HepG2 (cell line): ENCODE data around the gene ATAD1. TPM values are rescaled to one million over a fixed set of nuclear protein-coding genes. Genes with fewer than 3 reads are reported as not detected.

ENCODE experiments used
- ATAC-seq: fragments of 200-7000 bp; cut with Tn5 transposase; 3 replicates; pipeline ENCODE4 v1.9.1; 2020; ENCODE audit warnings: mild to moderate bottlenecking, moderate library complexity
- BruUV-seq: library from RNA; stranded (reverse); fragments of 400-500 nt; replicated peaks from 2 replicates; lab custom pipeline; 2021; lab: Mats Ljungman, UMichigan
- CTCF ChIA-PET: fragments of 300-600 bp; formaldehyde crosslinking; extraction: SDS; loops from one replicate; lab custom pipeline; 2021; ENCODE audit warnings: low total read pairs, inconsistent platforms, low intra/inter-chr PET ratio; lab: Yijun Ruan, JAX
- POLR2A ChIA-PET: fragments of 350-600 bp; sonication (Branson Sonifier 250); formaldehyde crosslinking; loops from one replicate; lab custom pipeline; 2020; ENCODE audit warnings: antibody characterized with exemption, inconsistent platforms; lab: Yijun Ruan, JAX
- DNase-seq: peaks from one replicate; pipeline ENCODE4 v3.0.0-alpha.2; 2015; ENCODE audit warnings: low spot score
- FAIRE-seq: peaks from 3 replicates; lab custom pipeline; 2011; peaks lifted over from hg19 to GRCh38; lab: Jason Lieb, UNC
- H2AFZ ChIP-seq: one replicate; pipeline ENCODE4 v1.6.1; 2011; ENCODE audit warnings: low read length, inconsistent platforms
- H3K27ac ChIP-seq: fragments of 300-600 bp; 3 replicates; pipeline ENCODE4 v1.8.0; 2011; ENCODE audit warnings: mixed run types, mild to moderate bottlenecking, mixed read lengths, low read length, inconsistent platforms; ENCODE audit not compliant: insufficient read depth; ENCODE audit errors: extremely low read length
- H3K27me3 ChIP-seq, 2 experiments: fragments of 200-600 bp in 1 of 2; 2 replicates in 1 of 2; 3 replicates in 1 of 2; pipeline versions ENCODE4 v1.6.0 to v1.8.0; 2011; ENCODE audit warnings: low read length in 2 of 2, mild to moderate bottlenecking in 2 of 2, moderate library complexity in 2 of 2, inconsistent platforms in 1 of 2; ENCODE audit not compliant: insufficient read depth in 2 of 2, control insufficient read depth in 1 of 2
- H3K36me3 ChIP-seq, 2 experiments: fragments of 200-600 bp in 1 of 2; replicated peaks in 1 of 2; 2 replicates in 1 of 2; 3 replicates in 1 of 2; pipeline versions ENCODE4 v1.5.1 to v1.8.0; 2011; ENCODE audit warnings: low read length in 2 of 2, inconsistent platforms in 1 of 2; ENCODE audit not compliant: insufficient read depth in 2 of 2, control insufficient read depth in 1 of 2
- H3K4me1 ChIP-seq: 2 replicates; pipeline ENCODE4 v1.5.1; 2012; ENCODE audit warnings: low read length, inconsistent platforms; ENCODE audit not compliant: insufficient read depth
- H3K4me2 ChIP-seq: 2 replicates; pipeline ENCODE4 v1.6.0; 2011; ENCODE audit warnings: low read depth, low read length, inconsistent platforms
- H3K4me3 ChIP-seq, 3 experiments: fragments of 200-600 bp in 1 of 3; sonication (generic), shearing (Covaris generic) in 1 of 3; replicated peaks in 1 of 3; 2 replicates each; pipeline ENCODE4 v1.5.1; 2011 to 2016; ENCODE audit warnings: low read length in 3 of 3, inconsistent platforms in 2 of 3, low read depth in 2 of 3, mild to moderate bottlenecking in 2 of 3, control low read depth in 1 of 3, mixed read lengths in 1 of 3; ENCODE audit not compliant: insufficient read depth in 1 of 3
- H3K79me2 ChIP-seq: one replicate; pipeline ENCODE4 v1.6.1; 2011; ENCODE audit warnings: low read length, inconsistent platforms; ENCODE audit not compliant: insufficient read depth
- H3K9ac ChIP-seq: 2 replicates; pipeline ENCODE4 v1.6.0; 2011; ENCODE audit warnings: mild to moderate bottlenecking, low read depth, low read length, inconsistent platforms; ENCODE audit not compliant: insufficient read depth
- H3K9me3 ChIP-seq: 2 replicates; pipeline ENCODE4 v1.5.1; 2012; ENCODE audit warnings: mild to moderate bottlenecking, low read length
- H4K20me1 ChIP-seq: 2 replicates; pipeline ENCODE4 v1.6.0; 2011; ENCODE audit warnings: inconsistent platforms, mild to moderate bottlenecking, low read length, moderate library complexity; ENCODE audit not compliant: insufficient read depth
- BCL6 ChIP-seq: IDR thresholded peaks from 2 replicates; pipeline ENCODE4 v1.6.1; 2016; ENCODE audit warnings: missing genetic modification reagents, missing compliant biosample characterization
- CTCF ChIP-seq: sonication (generic); formaldehyde crosslinking; IDR thresholded peaks from 2 replicates; pipeline ENCODE4 v1.5.0; 2020; ENCODE audit warnings: mild to moderate bottlenecking, missing genetic modification reagents, moderate library complexity
- GABPA ChIP-seq, 2 experiments: IDR thresholded peaks; 2 replicates each; pipeline ENCODE4 v1.6.1; 2011 to 2016; ENCODE audit warnings: low read depth in 2 of 2, low read length in 1 of 2, missing biosample characterization in 1 of 2, missing genetic modification characterization in 1 of 2
- MAFF ChIP-seq: IDR thresholded peaks from 2 replicates; pipeline ENCODE4 v1.6.1; 2011; ENCODE audit warnings: low read depth, low read length, improper control_type of control experiment
- RAD21 ChIP-seq: fragments of 450-650 bp; formaldehyde crosslinking; IDR thresholded peaks from 2 replicates; pipeline ENCODE4 v1.5.0; 2020; ENCODE audit warnings: mild to moderate bottlenecking
- RXRB ChIP-seq: IDR thresholded peaks from 2 replicates; pipeline ENCODE4 v1.6.1; 2016; ENCODE audit warnings: borderline replicate concordance, missing genetic modification reagents, missing compliant biosample characterization
- SATB2 ChIP-seq: sonication (generic); formaldehyde crosslinking; IDR thresholded peaks from 2 replicates; pipeline ENCODE4 v1.5.0; 2020; ENCODE audit warnings: missing genetic modification reagents
- SMC3 ChIP-seq: IDR thresholded peaks from 2 replicates; pipeline ENCODE4 v1.6.1; 2011; ENCODE audit warnings: low read length, improper control_type of control experiment
- STAG1 ChIP-seq: sonication (generic); formaldehyde crosslinking; IDR thresholded peaks from 2 replicates; pipeline ENCODE4 v1.4.0; 2020; ENCODE audit warnings: missing genetic modification reagents
- TEAD3 ChIP-seq: optimal IDR thresholded peaks from 2 replicates; pipeline ENCODE3; 2016; ENCODE audit warnings: borderline replicate concordance
- THAP11 ChIP-seq: IDR thresholded peaks from 2 replicates; pipeline ENCODE4 v1.6.1; 2016; ENCODE audit warnings: missing biosample characterization, missing genetic modification reagents
- THAP8 ChIP-seq: sonication (generic); formaldehyde crosslinking; IDR thresholded peaks from 2 replicates; pipeline ENCODE4 v1.5.1; 2020; ENCODE audit warnings: missing genetic modification reagents, mild to moderate bottlenecking, borderline replicate concordance
- ZC3H4 ChIP-seq: sonication (generic); formaldehyde crosslinking; IDR thresholded peaks from 2 replicates; pipeline ENCODE4 v1.4.0; 2020; ENCODE audit warnings: missing genetic modification reagents, borderline replicate concordance
- ZNF891 ChIP-seq: sonication (generic); formaldehyde crosslinking; IDR thresholded peaks from 2 replicates; pipeline ENCODE4 v1.5.0; 2020; ENCODE audit warnings: mild to moderate bottlenecking, missing genetic modification reagents
- WGBS: methylation state at CpG from one replicate; pipeline ENCODE4 v1.1.6; 2017; ENCODE audit warnings: low lambda C conversion rate; 5-methylcytosine and 5-hydroxymethylcytosine counted together
- in situ Hi-C: cut with HindIII; loops from 2 replicates; pipeline ENCODE4 v1.10.0; 2017; ENCODE audit warnings: low pct_unique_long_range_greater_than_20kb; ENCODE audit not compliant: extremely low pct_ligation_motif_present
- intact Hi-C: fragments of 100-400 bp; cut with micrococcal nuclease; formaldehyde crosslinking; loops from one replicate; pipeline ENCODE4 v1.10.0; 2022; ENCODE audit not compliant: unreplicated experiment
- polyA plus RNA-seq, 8 experiments: library from polyadenylated mRNA; depleted of rRNA in 3 of 8; stranded (reverse) in 7 of 8; unstranded in 1 of 8; fragments of >200 nt; fragmentation: Illumina TruSeq in 4 of 8; extraction: Trizol in 4 of 8; gene quantifications; 2 replicates each; pipeline versions ENCODE4 v1.2.1 to v1.2.3, GENCODE V29; 2011 to 2016; ENCODE audit warnings: low read depth in 4 of 8, missing spikeins in 1 of 8, mixed read lengths in 1 of 8; ENCODE audit not compliant: insufficient read depth in 1 of 8
- total RNA-seq, 5 experiments: library from RNA; depleted of rRNA; stranded (reverse); fragments of >200 nt; fragmentation: Illumina TruSeq; extraction: Trizol; gene quantifications; 2 replicates each; pipeline ENCODE4 v1.2.3, GENCODE V29; 2016; ENCODE audit warnings: low read depth in 1 of 5

The ATAD1 gene
- total and polyA plus RNA-seq, 2 of the 13 experiments (the other 11 are each of a cell fraction or from before 2014, with no cell fraction given), result 14.9 to 28.2 TPM

- TF ChIP-seq MAFF, result peak; percentile 67
Observed at GRCh38 chr10:87852089-87852488, 34.1 kb upstream of the ATAD1 start (continued).

- POLR2A ChIA-PET, result no interaction called here
- peak overlapping the region; percentile 16; the same call in 1 of the 2 replicates for H3K4me2 ChIP-seq
- 45% methylated on average over 4 of the region's 5 CpGs for WGBS
Observed at GRCh38 chr10:87850742-87851205, 32.7 kb upstream of the ATAD1 start.

More at GRCh38 chr10:87850742-87851205, 32.7 kb upstream of the ATAD1 start:
- CTCF ChIA-PET, result interaction anchor here (0.9 to 2.1 kb wide), 2 partner anchors 264 to 538 kb away, joined by 3 to 15 read pairs; no protein-coding TSS in a partner anchor
- peak; percentile 96 for ATAC-seq
- Histone ChIP-seq H3K27ac (no peak overlapping the region), H3K36me3 (no peaks in the 10 kb centered on the region), H4K20me1 (no peaks in the 10 kb centered on the region), H3K9me3 (no peaks in the 10 kb centered on the region), H2AFZ (peak overlapping the region; percentile 20), H3K27me3 (no peaks in the 10 kb centered on the region), H3K4me3 (no peak overlapping the region), H3K4me1 (peaks cover 12% of the 10 kb centered on the region), H3K9ac (no peak overlapping the region), H3K79me2 (no peaks in the 10 kb centered on the region)
- intact Hi-C loops (loop anchor here (1.0 kb wide), 2 partner anchors 539 to 703 kb away; no protein-coding TSS in a partner anchor), in situ Hi-C loops (loop anchor here (10.0 kb wide), 1 partner anchor 704 kb away; no protein-coding TSS in a partner anchor)
- TF ChIP-seq STAG1 (CRISPR knock-in tag) (peak; percentile 94), RAD21 (CRISPR knock-in tag) (peak; percentile 65; the same call in 1 of the 2 replicates), RXRB (CRISPR knock-in tag) (0 out of 2 replicates have a peak, but pooled peaks have one; percentile 16), ZC3H4 (CRISPR knock-in tag) (no peak), SATB2 (no peak), BCL6 (no peak), GABPA (IDR thresholded peaks at IDR 0.05; ENCODE audit: low read depth, low read length) (no peak), GABPA (CRISPR knock-in tag; IDR thresholded peaks at IDR 0.05; ENCODE audit: low read depth) (no peak), THAP11 (CRISPR knock-in tag) (0 out of 2 replicates have a peak, but pooled peaks have one; percentile 22), MAFF (peak; percentile 31; the same call in 1 of the 2 replicates), CTCF (CRISPR knock-in tag) (peak; percentile 83), SMC3 (peak; percentile 73; the same call in 1 of the 2 replicates), TEAD3 (CRISPR knock-in tag) (peak; percentile 24), THAP8 (no peak), ZNF891 (CRISPR knock-in tag) (no peak)
- DNase-seq, result peak; percentile 67
- no TSS peak for BruUV-seq
- peak; percentile 63 for FAIRE-seq
